ENCODE results near the gene UBA3.

The UBA3 gene

DNA sequence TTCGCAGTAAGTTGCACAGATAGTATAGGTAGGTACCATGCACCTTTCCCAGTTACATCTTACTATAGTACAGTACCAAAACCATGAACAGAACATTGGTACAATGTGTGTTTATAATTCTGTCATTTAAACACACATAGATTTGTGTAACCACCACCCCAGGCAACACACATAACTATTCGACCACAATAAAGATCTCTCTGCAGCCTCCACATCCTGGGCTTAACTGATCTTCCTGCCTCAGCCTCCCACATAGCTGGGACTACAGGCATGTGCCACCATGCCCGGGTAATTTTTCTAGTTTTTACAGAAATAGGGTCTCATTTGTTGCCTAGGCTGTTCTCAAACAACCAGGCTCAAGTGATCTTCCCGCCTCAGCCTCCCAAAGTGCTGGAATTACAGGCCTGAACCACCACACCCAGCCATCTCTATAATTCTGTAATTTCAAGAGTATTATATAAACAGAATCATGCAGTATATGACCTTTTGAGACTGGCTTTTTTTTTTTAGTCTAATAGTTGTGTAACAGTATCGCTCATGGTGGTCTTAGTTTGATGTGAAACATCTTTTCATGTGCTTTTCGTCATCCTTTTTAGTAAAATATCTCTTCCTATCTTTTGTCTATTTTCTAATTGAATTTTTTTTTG, 14.7 kb downstream of the UBA3 start:
- Histone ChIP-seq H3K9me2 (ENCODE audit: low read depth, low read length) (no peaks in the 10 kb centered on the region; the same call in 1 of the 2 replicates), H4K20me1 (ENCODE audit: insufficient read depth, low read length) (no peaks in the 10 kb centered on the region), H3K4me3 (ENCODE audit: low read depth, low read length, poor library complexity, severe bottlenecking) (no peak overlapping the region), H3K4me2 (ENCODE audit: low read length) (no peak overlapping the region), H2AFZ (ENCODE audit: low read length) (no peak overlapping the region), H3K4me1 (ENCODE audit: insufficient read depth, low read length, severe bottlenecking) (peaks cover 14% of the 10 kb centered on the region), H3K79me2 (ENCODE audit: insufficient read depth, low read length) (0 out of 2 replicates have a peak, but pooled peaks cover 4% of the 10 kb centered on the region), H3K36me3 (ENCODE audit: insufficient read depth, low read length) (peaks cover 68% of the 10 kb centered on the region), H3K9ac (ENCODE audit: low read length) (no peak overlapping the region), H3K27me3 (ENCODE audit: insufficient read depth, low read length) (no peaks in the 10 kb centered on the region), H3F3A (ENCODE audit: insufficient read depth, low read length) (no peaks in the 10 kb centered on the region; the same call in 1 of the 2 replicates), H3K9me3 (ENCODE audit: low read length) (no peaks in the 10 kb centered on the region), H3K27ac (ENCODE audit: low read depth, low read length, poor library complexity, severe bottlenecking) (no peak overlapping the region)
- TF ChIP-seq, protein P1, sequence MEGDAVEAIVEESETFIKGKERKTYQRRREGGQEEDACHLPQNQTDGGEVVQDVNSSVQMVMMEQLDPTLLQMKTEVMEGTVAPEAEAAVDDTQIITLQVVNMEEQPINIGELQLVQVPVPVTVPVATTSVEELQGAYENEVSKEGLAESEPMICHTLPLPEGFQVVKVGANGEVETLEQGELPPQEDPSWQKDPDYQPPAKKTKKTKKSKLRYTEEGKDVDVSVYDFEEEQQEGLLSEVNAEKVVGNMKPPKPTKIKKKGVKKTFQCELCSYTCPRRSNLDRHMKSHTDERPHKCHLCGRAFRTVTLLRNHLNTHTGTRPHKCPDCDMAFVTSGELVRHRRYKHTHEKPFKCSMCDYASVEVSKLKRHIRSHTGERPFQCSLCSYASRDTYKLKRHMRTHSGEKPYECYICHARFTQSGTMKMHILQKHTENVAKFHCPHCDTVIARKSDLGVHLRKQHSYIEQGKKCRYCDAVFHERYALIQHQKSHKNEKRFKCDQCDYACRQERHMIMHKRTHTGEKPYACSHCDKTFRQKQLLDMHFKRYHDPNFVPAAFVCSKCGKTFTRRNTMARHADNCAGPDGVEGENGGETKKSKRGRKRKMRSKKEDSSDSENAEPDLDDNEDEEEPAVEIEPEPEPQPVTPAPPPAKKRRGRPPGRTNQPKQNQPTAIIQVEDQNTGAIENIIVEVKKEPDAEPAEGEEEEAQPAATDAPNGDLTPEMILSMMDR (IDR thresholded peaks at IDR 0.05; ENCODE audit: low read length) = no peak

- no peaks in the 10 kb centered on the region for H3F3A ChIP-seq (ENCODE audit: insufficient read depth, low read length)
- H3K4me3 ChIP-seq (ENCODE audit: low read depth, low read length, poor library complexity, severe bottlenecking) = no peak overlapping the region
- H3K9ac ChIP-seq (ENCODE audit: low read length) = no peak overlapping the region
- H3K9me3 ChIP-seq (ENCODE audit: low read length) = no peaks in the 10 kb centered on the region
- H3K36me3 ChIP-seq (ENCODE audit: insufficient read depth, low read length) = peaks cover 74% of the 10 kb centered on the region
- H3K79me2 ChIP-seq (ENCODE audit: insufficient read depth, low read length) = 0 out of 2 replicates have a peak, but pooled peaks cover 4% of the 10 kb centered on the region
- H4K20me1 ChIP-seq (ENCODE audit: insufficient read depth, low read length) = no peaks in the 10 kb centered on the region
- H3K4me2 ChIP-seq (ENCODE audit: low read length) = no peak overlapping the region
- TF ChIP-seq, protein P1 (IDR thresholded peaks at IDR 0.05; ENCODE audit: low read length) = no peak
- TF ChIP-seq EZH2 (IDR thresholded peaks at IDR 0.05; ENCODE audit: borderline replicate concordance, low read length) = no peak
- H3K27me3 ChIP-seq (ENCODE audit: insufficient read depth, low read length) = no peaks in the 10 kb centered on the region
- no peaks in the 10 kb centered on the region; the same call in 1 of the 2 replicates for H3K9me2 ChIP-seq (ENCODE audit: low read depth, low read length)
- peaks cover 15% of the 10 kb centered on the region for H3K4me1 ChIP-seq (ENCODE audit: insufficient read depth, low read length, severe bottlenecking)
- H3K27ac ChIP-seq (ENCODE audit: low read depth, low read length, poor library complexity, severe bottlenecking) = no peak overlapping the region
- H2AFZ ChIP-seq (ENCODE audit: low read length) = no peak overlapping the region
Measured at GRCh38 chr3:69063636-69064035, 16.5 kb downstream of the UBA3 start.

DNA sequence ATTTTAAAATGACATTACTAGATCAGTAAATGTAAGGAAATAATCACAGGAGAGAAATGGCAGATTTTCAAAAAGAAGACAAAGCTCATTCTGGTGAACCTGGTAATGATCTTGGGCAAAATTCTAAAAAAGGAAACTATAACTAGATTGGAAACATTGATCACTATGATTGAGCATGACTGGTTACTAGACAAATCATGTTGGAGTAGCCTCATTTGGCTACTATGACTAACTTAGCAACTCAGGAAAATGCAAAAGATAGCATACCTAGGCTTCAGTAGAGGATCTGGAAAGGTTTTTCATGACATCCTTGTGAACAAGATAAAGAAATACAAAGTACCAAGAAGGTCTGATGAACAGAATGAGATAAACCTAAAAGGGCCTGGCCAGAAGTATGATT, 20.5 kb downstream of the UBA3 start:
- Histone ChIP-seq H3K27me3 (ENCODE audit: insufficient read depth, low read length) (no peaks in the 10 kb centered on the region), H3K27ac (ENCODE audit: low read depth, low read length, poor library complexity, severe bottlenecking) (no peak overlapping the region), H2AFZ (ENCODE audit: low read length) (no peak overlapping the region), H3K4me2 (ENCODE audit: low read length) (no peak overlapping the region), H3F3A (ENCODE audit: insufficient read depth, low read length) (no peaks in the 10 kb centered on the region), H3K9ac (ENCODE audit: low read length) (no peak overlapping the region), H3K4me1 (ENCODE audit: insufficient read depth, low read length, severe bottlenecking) (peaks cover 16% of the 10 kb centered on the region), H3K9me3 (ENCODE audit: low read length) (no peaks in the 10 kb centered on the region), H3K9me2 (ENCODE audit: low read depth, low read length) (no peaks in the 10 kb centered on the region; the same call in 1 of the 2 replicates), H4K20me1 (ENCODE audit: insufficient read depth, low read length) (no peaks in the 10 kb centered on the region), H3K4me3 (ENCODE audit: low read depth, low read length, poor library complexity, severe bottlenecking) (no peak overlapping the region), H3K36me3 (ENCODE audit: insufficient read depth, low read length) (peaks cover 97% of the 10 kb centered on the region), H3K79me2 (ENCODE audit: insufficient read depth, low read length) (no peaks in the 10 kb centered on the region)
- no peak for TF ChIP-seq EZH2 (IDR thresholded peaks at IDR 0.05; ENCODE audit: borderline replicate concordance, low read length)
- TF ChIP-seq, protein P1 (IDR thresholded peaks at IDR 0.05; ENCODE audit: low read length) = no peak

All from OCI-LY1 (cell line).